ENCODE measurements around the gene ZNF562.

DNA sequence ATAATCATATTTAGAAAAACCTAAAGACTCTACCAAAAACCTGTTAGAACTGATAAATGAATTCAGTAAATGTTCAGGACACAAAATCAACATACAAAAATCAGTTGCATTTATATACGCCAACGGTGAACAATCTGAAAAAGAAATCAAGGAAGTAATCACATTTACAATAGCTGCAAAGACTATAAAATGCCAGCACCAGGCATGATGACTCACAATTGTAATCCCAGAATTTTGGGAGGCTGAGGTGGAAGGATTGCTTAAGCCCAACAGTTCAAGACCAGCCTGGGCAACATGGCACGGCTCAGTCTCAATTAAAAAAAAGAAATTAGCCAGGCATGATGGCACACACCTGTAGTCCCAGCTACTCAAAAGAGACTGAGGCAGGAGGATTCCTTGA is 7.0 kb downstream of the ZNF562 start:
- TF ChIP-seq, protein P1, sequence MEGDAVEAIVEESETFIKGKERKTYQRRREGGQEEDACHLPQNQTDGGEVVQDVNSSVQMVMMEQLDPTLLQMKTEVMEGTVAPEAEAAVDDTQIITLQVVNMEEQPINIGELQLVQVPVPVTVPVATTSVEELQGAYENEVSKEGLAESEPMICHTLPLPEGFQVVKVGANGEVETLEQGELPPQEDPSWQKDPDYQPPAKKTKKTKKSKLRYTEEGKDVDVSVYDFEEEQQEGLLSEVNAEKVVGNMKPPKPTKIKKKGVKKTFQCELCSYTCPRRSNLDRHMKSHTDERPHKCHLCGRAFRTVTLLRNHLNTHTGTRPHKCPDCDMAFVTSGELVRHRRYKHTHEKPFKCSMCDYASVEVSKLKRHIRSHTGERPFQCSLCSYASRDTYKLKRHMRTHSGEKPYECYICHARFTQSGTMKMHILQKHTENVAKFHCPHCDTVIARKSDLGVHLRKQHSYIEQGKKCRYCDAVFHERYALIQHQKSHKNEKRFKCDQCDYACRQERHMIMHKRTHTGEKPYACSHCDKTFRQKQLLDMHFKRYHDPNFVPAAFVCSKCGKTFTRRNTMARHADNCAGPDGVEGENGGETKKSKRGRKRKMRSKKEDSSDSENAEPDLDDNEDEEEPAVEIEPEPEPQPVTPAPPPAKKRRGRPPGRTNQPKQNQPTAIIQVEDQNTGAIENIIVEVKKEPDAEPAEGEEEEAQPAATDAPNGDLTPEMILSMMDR (conservative IDR thresholded peaks at IDR 0.05; ENCODE audit: low read length) = no peak
- no peak for TF ChIP-seq EZH2phosphoT487 (IDR thresholded peaks at IDR 0.05; ENCODE audit: borderline replicate concordance, low read depth, low read length)

Data from OCI-LY7 (cell line).